GM19351 (cell line): ENCODE measurements around the gene SCO2.

Source experiments
- ATAC-seq: cut with Tn5 transposase; IDR thresholded peaks from one replicate; pipeline ENCODE4 v1.9.1; 2021; ENCODE audit warnings: mild to moderate bottlenecking, moderate library complexity; ENCODE audit not compliant: unreplicated experiment

The SCO2 gene

GRCh38 chr22:50532824-50533796 lies 7.7 kb upstream of the SCO2 start:
- no peak for ATAC-seq

- ATAC-seq = no peak
Observed at GRCh38 chr22:50531962-50532674, 6.7 kb upstream of the SCO2 start.

- ATAC-seq = no peak
Observed at GRCh38 chr22:50531546-50531961, 6.2 kb upstream of the SCO2 start.

- no peak for ATAC-seq
Observed at GRCh38 chr22:50530877-50531545, 5.6 kb upstream of the SCO2 start.

- no peak for ATAC-seq
Observed at GRCh38 chr22:50530580-50530876, 5.1 kb upstream of the SCO2 start.

- ATAC-seq = no peak
Observed at GRCh38 chr22:50529897-50530579, 4.6 kb upstream of the SCO2 start, which contains the start of gene TYMP. TSS of gene TYMP (minus strand) at chr22:50530012. CDS start at chr22:50529709, 303 bp downstream.

GRCh38 chr22:50529416-50529896 lies 4.1 kb upstream of the SCO2 start:
- ATAC-seq = no peak

- ATAC-seq = no peak
Observed at GRCh38 chr22:50528682-50529415, 3.5 kb upstream of the SCO2 start.

GRCh38 chr22:50527921-50528681 lies 2.7 kb upstream of the SCO2 start:
- no peak for ATAC-seq

GRCh38 chr22:50526834-50527801 lies 1.7 kb upstream of the SCO2 start:
- no peak for ATAC-seq

- peak; percentile 26 for ATAC-seq
Observed at GRCh38 chr22:50526108-50526833, 873 bp upstream of the SCO2 start.

GRCh38 chr22:50525858-50526107 lies 385 bp upstream of the SCO2 start:
- ATAC-seq = no peak

GRCh38 chr22:50524676-50525103 lies 708 bp downstream of the SCO2 start:
- no peak for ATAC-seq

- no peak for ATAC-seq
Observed at GRCh38 chr22:50523806-50524675, 1.4 kb downstream of the SCO2 start.

- ATAC-seq = no peak
Observed at GRCh38 chr22:50523458-50523805, 2.0 kb downstream of the SCO2 start.

- ATAC-seq = no peak
Observed at GRCh38 chr22:50522806-50523438, 2.5 kb downstream of the SCO2 start.
